IMR-90 (cell line): ENCODE results near the gene MXRA8. TPM values are rescaled to one million over a fixed set of nuclear protein-coding genes. Genes with fewer than 3 reads are reported as not detected.

Experiments used
- ATAC-seq: fragments of 200-7000 bp; cut with Tn5 transposase; 2 replicates; pipeline ENCODE4 v1.9.1; 2020; ENCODE audit warnings: low read depth, mild to moderate bottlenecking, moderate library complexity
- BruUV-seq: library from RNA; stranded (reverse); fragments of 400-500 nt; replicated peaks from 2 replicates; lab custom pipeline; 2021; lab: Mats Ljungman, UMichigan
- CTCF ChIA-PET: fragments of 300-600 bp; formaldehyde crosslinking; extraction: SDS; loops from one replicate; lab custom pipeline; 2021; ENCODE audit warnings: antibody characterized with exemption; lab: Yijun Ruan, JAX
- POLR2A ChIA-PET: fragments of 300-600 bp; sonication (Branson Sonifier 250); formaldehyde crosslinking; loops from one replicate; lab custom pipeline; 2022; ENCODE audit warnings: antibody characterized with exemption; ENCODE audit not compliant: unreplicated experiment; lab: Charles Lee
- DNase-seq: peaks from one replicate; pipeline ENCODE4 v3.0.0; 2013
- H2AFZ ChIP-seq: replicated peaks from 2 replicates; pipeline ENCODE3; 2013; ENCODE audit warnings: low read length, mild to moderate bottlenecking; ENCODE audit not compliant: poor library complexity
- H2AK5ac ChIP-seq: 2 replicates; pipeline ENCODE4 v1.6.1; 2013; ENCODE audit warnings: low read depth, low read length, inconsistent platforms
- H2AK9ac ChIP-seq: replicated peaks from 2 replicates; pipeline ENCODE3; 2013; ENCODE audit warnings: mild to moderate bottlenecking, low read depth, low read length, moderate library complexity; ENCODE audit not compliant: poor library complexity
- H2BK120ac ChIP-seq: 2 replicates; pipeline ENCODE4 v1.6.1; 2013; ENCODE audit warnings: low read depth, low read length, inconsistent platforms
- H2BK15ac ChIP-seq: 3 replicates; pipeline ENCODE4 v1.6.1; 2013; ENCODE audit warnings: low read depth, low read length, inconsistent platforms
- H2BK20ac ChIP-seq: 2 replicates; pipeline ENCODE4 v1.6.1; 2013; ENCODE audit warnings: low read depth, mild to moderate bottlenecking, inconsistent platforms, low read length, moderate library complexity
- H2BK5ac ChIP-seq: 2 replicates; pipeline ENCODE4 v1.6.1; 2013; ENCODE audit warnings: mild to moderate bottlenecking, low read depth, low read length, inconsistent platforms; ENCODE audit not compliant: poor library complexity, severe bottlenecking
- H3K14ac ChIP-seq: replicated peaks from 2 replicates; pipeline ENCODE4 v1.6.1; 2013; ENCODE audit warnings: low read depth, low read length, inconsistent platforms
- H3K18ac ChIP-seq: 2 replicates; pipeline ENCODE4 v1.6.1; 2013; ENCODE audit warnings: low read depth, low read length, control low read depth
- H3K23ac ChIP-seq: 2 replicates; pipeline ENCODE4 v1.6.1; 2013; ENCODE audit warnings: low read depth, low read length, inconsistent platforms
- H3K27ac ChIP-seq: 2 replicates; pipeline ENCODE4 v1.5.1; 2013; ENCODE audit warnings: mild to moderate bottlenecking, control low read depth, low read length; ENCODE audit not compliant: insufficient read depth
- H3K27me3 ChIP-seq: 2 replicates; pipeline ENCODE4 v1.6.1; 2013; ENCODE audit warnings: low read length; ENCODE audit not compliant: control insufficient read depth, insufficient read depth
- H3K36me3 ChIP-seq: 2 replicates; pipeline ENCODE4 v1.6.1; 2013; ENCODE audit warnings: low read length, mixed read lengths; ENCODE audit not compliant: control insufficient read depth, insufficient read depth
- H3K4ac ChIP-seq: 2 replicates; pipeline ENCODE4 v1.6.1; 2013; ENCODE audit warnings: low read depth, low read length, inconsistent platforms
- H3K4me1 ChIP-seq: 2 replicates; pipeline ENCODE4 v1.6.1; 2013; ENCODE audit warnings: low read length, mixed read lengths; ENCODE audit not compliant: control insufficient read depth, insufficient read depth
- H3K4me2 ChIP-seq: 2 replicates; pipeline ENCODE4 v1.6.1; 2013; ENCODE audit warnings: low read depth, mild to moderate bottlenecking, control low read depth, low read length, moderate library complexity
- H3K4me3 ChIP-seq: 2 replicates; pipeline ENCODE4 v1.5.1; 2013; ENCODE audit warnings: low read depth, mild to moderate bottlenecking, control low read depth, low read length, moderate library complexity; ENCODE audit not compliant: insufficient read depth
- H3K56ac ChIP-seq: 2 replicates; pipeline ENCODE4 v1.6.1; 2013; ENCODE audit warnings: low read length, inconsistent platforms; ENCODE audit not compliant: insufficient read depth; ENCODE audit errors: extremely low read depth
- H3K79me1 ChIP-seq, 2 experiments: 2 replicates each; pipeline ENCODE4 v1.6.1; 2013; ENCODE audit warnings: low read length in 2 of 2, inconsistent platforms in 1 of 2, low read depth in 1 of 2
- H3K9ac ChIP-seq: 2 replicates; pipeline ENCODE4 v1.6.1; 2013; ENCODE audit warnings: low read depth, low read length, control low read depth
- H3K9me1 ChIP-seq: 2 replicates; pipeline ENCODE4 v1.6.1; 2013; ENCODE audit warnings: low read length, inconsistent platforms; ENCODE audit not compliant: insufficient read depth
- H3K9me3 ChIP-seq: 2 replicates; pipeline ENCODE4 v1.6.1; 2013; ENCODE audit warnings: low read length; ENCODE audit not compliant: control insufficient read depth, insufficient read depth
- H4K20me1 ChIP-seq: 2 replicates; pipeline ENCODE4 v1.6.1; 2013; ENCODE audit warnings: low read length, inconsistent platforms; ENCODE audit not compliant: insufficient read depth
- H4K5ac ChIP-seq: 2 replicates; pipeline ENCODE4 v1.6.1; 2013; ENCODE audit warnings: mild to moderate bottlenecking, low read depth, low read length, control low read depth
- H4K8ac ChIP-seq, 2 experiments: 2 replicates each; pipeline ENCODE4 v1.6.1; 2013; ENCODE audit warnings: low read depth in 2 of 2, low read length in 2 of 2, control low read depth in 1 of 2, inconsistent platforms in 1 of 2
- H4K91ac ChIP-seq: 2 replicates; pipeline ENCODE4 v1.6.1; 2013; ENCODE audit warnings: low read depth, low read length, inconsistent platforms; ENCODE audit not compliant: insufficient read depth
- MAZ ChIP-seq: IDR thresholded peaks from 2 replicates; pipeline ENCODE4 v1.6.1; 2012; ENCODE audit warnings: low read depth, mild to moderate bottlenecking, low read length, improper control_type of control experiment, moderate library complexity, borderline replicate concordance
- MXI1 ChIP-seq: IDR thresholded peaks from 2 replicates; pipeline ENCODE4 v1.6.1; 2012; ENCODE audit warnings: low read depth, mild to moderate bottlenecking, low read length, moderate library complexity, borderline replicate concordance
- POLR2A ChIP-seq: IDR thresholded peaks from 2 replicates; pipeline ENCODE4 v1.6.1; 2012; ENCODE audit warnings: mild to moderate bottlenecking, low read depth, low read length
- RFX5 ChIP-seq: IDR thresholded peaks from 2 replicates; pipeline ENCODE4 v1.8.0; 2012; ENCODE audit warnings: low read depth, mild to moderate bottlenecking, low read length, moderate library complexity
- WGBS, 2 experiments: methylation state at CpG; one replicate each; pipeline versions ENCODE4 v1.1.5 to v1.1.7; 2013; ENCODE audit warnings: missing lambda C conversion rate in 2 of 2; ENCODE audit not compliant: insufficient read length in 1 of 2; ENCODE audit errors: extremely low coverage in 2 of 2; 5-methylcytosine and 5-hydroxymethylcytosine counted together
- dilution Hi-C: fragments of 300-500 bp; cut with HindIII; formaldehyde crosslinking; loops from one replicate; pipeline ENCODE4 v1.14.3; 2018; ENCODE audit warnings: low sequenced_read_pairs; ENCODE audit not compliant: unreplicated experiment
- in situ Hi-C: fragments of 300-500 bp; cut with MboI; formaldehyde crosslinking; loops from 3 replicates; pipeline ENCODE4 v1.14.3; 2019; ENCODE audit warnings: low sequenced_read_pairs, inconsistent platforms, mixed read lengths
- intact Hi-C: fragments of 100-400 bp; cut with micrococcal nuclease; formaldehyde crosslinking; loops from 2 replicates; pipeline ENCODE4 v1.10.0; 2022
- polyA plus RNA-seq, 3 experiments: library from polyadenylated mRNA; depleted of rRNA; stranded (reverse); fragments of >200 nt; gene quantifications; 2 replicates each; pipeline ENCODE4 v1.2.3, GENCODE V29; 2012; ENCODE audit warnings: low replicate concordance in 1 of 3
- total RNA-seq: library from RNA; depleted of rRNA; stranded (reverse); fragments of >200 nt; gene quantifications from 2 replicates; pipeline ENCODE4 v1.2.3, GENCODE V29; 2012
- TF ChIP-seq, protein P1 (sequence below): fragments of 150-350 bp; IDR thresholded peaks from 2 replicates; pipeline ENCODE4 v1.6.1; 2017; ENCODE audit warnings: mild to moderate bottlenecking, antibody characterized with exemption, low read length, low read depth

MXRA8 gene
- total and polyA plus RNA-seq, 2 of the 4 experiments (the other 2 are of a cell fraction), result 92.5 to 469 TPM

DNA sequence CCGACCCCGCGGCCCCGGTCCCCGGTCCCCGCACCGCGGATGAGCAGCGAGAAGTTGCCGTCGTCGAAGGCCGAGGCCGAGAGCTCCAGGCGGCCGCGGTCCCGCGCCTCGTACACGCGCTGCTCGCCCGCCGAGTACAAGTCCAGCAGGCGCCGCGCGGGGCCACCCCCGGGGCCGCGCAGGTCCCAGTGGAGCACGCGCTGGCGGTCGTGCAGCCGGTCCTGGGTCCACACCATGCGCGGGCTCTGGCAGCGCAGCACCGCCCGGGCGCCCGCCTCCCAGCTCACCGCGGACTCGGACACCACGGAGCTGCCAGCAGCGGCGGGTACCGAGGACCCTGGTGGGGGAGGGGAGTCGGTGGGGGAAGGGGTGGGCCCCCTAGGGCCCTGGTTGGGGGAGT lies 2.9 kb downstream of the MXRA8 start:
- Histone ChIP-seq H3K9me3 (no peaks in the 10 kb centered on the region), H3K36me3 (peaks cover 39% of the 10 kb centered on the region), H3K4ac (no peak overlapping the region), H3K9ac (no peak overlapping the region), H4K8ac (no peak overlapping the region), H4K20me1 (peaks cover 55% of the 10 kb centered on the region), H3K27ac (peak overlapping the region; percentile 22; the same call in 1 of the 2 replicates), H2AFZ (peak overlapping the region; percentile 58), H3K14ac (no peak overlapping the region), H2BK20ac (no peak overlapping the region), H3K79me1 (peaks cover 8 to 24% of the 10 kb centered on the region in 2 experiments; a peak in 3 of 4 replicates), H3K23ac (no peak overlapping the region), H3K4me1 (peaks cover 38% of the 10 kb centered on the region), H3K4me2 (no peak overlapping the region), H2BK120ac (no peak overlapping the region), H2BK15ac (no peak overlapping the region), H3K4me3 (peak overlapping the region; percentile 35), H2AK9ac (peak overlapping the region; percentile 55), H3K9me1 (no peaks in the 10 kb centered on the region), H3K56ac (no peak overlapping the region), H2AK5ac (no peak overlapping the region), H4K91ac (no peak overlapping the region), H3K18ac (no peak overlapping the region), H4K5ac (no peak overlapping the region), H3K27me3 (no peaks in the 10 kb centered on the region), H2BK5ac (peak overlapping the region; percentile 18)
- no TSS peak for BruUV-seq
- dilution Hi-C loops (no loop called here), in situ Hi-C loops (no loop called here), intact Hi-C loops (loop anchor here (5.0 kb wide), 1 partner anchor 48 kb away; the partner anchor contains the start of genes ACAP3 and PUSL1)
- ATAC-seq (no peak), DNase-seq (peak; percentile 35)
- WGBS, 2 experiments, result 1% methylated on average over 18 of the region's 52 CpGs; no CpG with 5 or more reads in 1 of the 2 experiments
- ChIA-PET CTCF (no interaction called here), POLR2A (no interaction called here)
- TF ChIP-seq POLR2A, result no peak
- TF ChIP-seq RFX5, result no peak
- peak; percentile 30; the same call in 1 of the 2 replicates for TF ChIP-seq MAZ
- peak; percentile 51; the same call in 1 of the 2 replicates for TF ChIP-seq MXI1
- TF ChIP-seq, protein P1, sequence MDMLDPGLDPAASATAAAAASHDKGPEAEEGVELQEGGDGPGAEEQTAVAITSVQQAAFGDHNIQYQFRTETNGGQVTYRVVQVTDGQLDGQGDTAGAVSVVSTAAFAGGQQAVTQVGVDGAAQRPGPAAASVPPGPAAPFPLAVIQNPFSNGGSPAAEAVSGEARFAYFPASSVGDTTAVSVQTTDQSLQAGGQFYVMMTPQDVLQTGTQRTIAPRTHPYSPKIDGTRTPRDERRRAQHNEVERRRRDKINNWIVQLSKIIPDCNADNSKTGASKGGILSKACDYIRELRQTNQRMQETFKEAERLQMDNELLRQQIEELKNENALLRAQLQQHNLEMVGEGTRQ, result no peak
